HFFc6 (cell line): Measurements from ENCODE around the gene DNAH9. TPM values are rescaled to one million over a fixed set of nuclear protein-coding genes. Genes with fewer than 3 reads are reported as not detected.

Experiments
- DNase-seq: peaks from one replicate; pipeline ENCODE4 v3.0.0-alpha.2; 2018
- H3K27ac Mint-ChIP-seq: 2 replicates; pipeline ENCODE4 v1.8.0; 2020; ENCODE audit warnings: mild to moderate bottlenecking, mixed read lengths
- H3K27me3 Mint-ChIP-seq: 2 replicates; pipeline ENCODE4 v1.8.0; 2021; ENCODE audit warnings: mild to moderate bottlenecking, moderate library complexity, mixed read lengths; ENCODE audit not compliant: insufficient read depth
- H3K36me3 Mint-ChIP-seq: 2 replicates; pipeline ENCODE4 v1.8.0; 2021; ENCODE audit warnings: low read depth, mixed read lengths
- H3K4me1 Mint-ChIP-seq: 2 replicates; pipeline ENCODE4 v1.8.0; 2020; ENCODE audit warnings: low read depth, mixed read lengths
- H3K4me3 Mint-ChIP-seq: 2 replicates; pipeline ENCODE4 v1.8.0; 2020; ENCODE audit warnings: mild to moderate bottlenecking, moderate library complexity, mixed read lengths
- H3K9me3 Mint-ChIP-seq: 2 replicates; pipeline ENCODE4 v1.8.0; 2020; ENCODE audit warnings: mild to moderate bottlenecking, mixed read lengths
- total RNA-seq, 6 experiments: library from RNA; stranded (reverse); fragmentation: NEBNext Ultra II Directional; extraction: Animal tissue kit (Norgen Biotek cat#: 25700); gene quantifications; 2 replicates in 1 of 6; 3 replicates in 5 of 6; pipeline ENCODE4 v1.2.3, GENCODE V29; 2021
- TF ChIP-seq, protein P1 (sequence below): fragments of 200-600 bp; sonication (generic); IDR thresholded peaks from 2 replicates; pipeline ENCODE4 v1.5.0; 2021; ENCODE audit warnings: antibody characterized with exemption, mild to moderate bottlenecking

The DNAH9 gene
- total RNA-seq, 6 experiments from 2014 or later = not detected

DNA sequence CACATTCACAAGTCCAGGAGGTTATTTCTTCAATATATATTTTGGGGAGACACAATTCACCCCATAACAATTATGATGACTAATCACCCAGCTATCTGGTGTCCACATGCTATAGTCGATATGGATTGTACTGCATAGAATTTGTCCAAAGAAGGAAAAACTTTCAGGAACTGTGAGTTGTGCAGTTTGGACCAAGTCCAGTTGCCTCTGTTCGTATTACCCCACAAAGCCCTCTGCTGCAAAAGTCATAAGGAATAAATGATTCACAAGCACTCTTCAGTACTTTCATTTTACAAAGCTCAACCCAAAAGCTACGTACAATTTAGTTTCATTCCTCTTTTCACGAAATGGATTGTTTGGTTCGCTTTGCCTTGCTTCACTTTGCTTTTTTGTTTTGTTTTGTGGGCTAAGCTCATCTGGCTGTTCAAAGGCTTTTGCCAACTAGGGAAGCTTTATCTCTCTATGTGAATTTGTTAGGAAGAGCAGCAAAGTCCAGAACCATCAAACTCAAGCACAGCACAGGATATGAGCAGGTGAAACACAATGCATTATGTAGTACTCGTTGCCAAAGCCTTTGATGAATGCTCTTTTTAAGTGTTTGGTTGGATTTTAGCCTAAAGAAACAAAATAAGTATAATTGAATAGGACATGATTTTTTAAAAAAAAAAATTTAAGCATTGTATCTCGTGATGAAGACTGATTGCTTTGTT lies 300.4 kb downstream of the DNAH9 start:
- Mint-ChIP-seq H3K4me3 (peak overlapping the region; percentile 11; the same call in 1 of the 2 replicates), H3K4me1 (no peaks in the 10 kb centered on the region), H3K27me3 (no peaks in the 10 kb centered on the region), H3K36me3 (peaks cover 4% of the 10 kb centered on the region; the same call in 1 of the 2 replicates), H3K9me3 (peaks cover 30% of the 10 kb centered on the region), H3K27ac (no peak overlapping the region)
- no peak for DNase-seq
- TF ChIP-seq, protein P1, sequence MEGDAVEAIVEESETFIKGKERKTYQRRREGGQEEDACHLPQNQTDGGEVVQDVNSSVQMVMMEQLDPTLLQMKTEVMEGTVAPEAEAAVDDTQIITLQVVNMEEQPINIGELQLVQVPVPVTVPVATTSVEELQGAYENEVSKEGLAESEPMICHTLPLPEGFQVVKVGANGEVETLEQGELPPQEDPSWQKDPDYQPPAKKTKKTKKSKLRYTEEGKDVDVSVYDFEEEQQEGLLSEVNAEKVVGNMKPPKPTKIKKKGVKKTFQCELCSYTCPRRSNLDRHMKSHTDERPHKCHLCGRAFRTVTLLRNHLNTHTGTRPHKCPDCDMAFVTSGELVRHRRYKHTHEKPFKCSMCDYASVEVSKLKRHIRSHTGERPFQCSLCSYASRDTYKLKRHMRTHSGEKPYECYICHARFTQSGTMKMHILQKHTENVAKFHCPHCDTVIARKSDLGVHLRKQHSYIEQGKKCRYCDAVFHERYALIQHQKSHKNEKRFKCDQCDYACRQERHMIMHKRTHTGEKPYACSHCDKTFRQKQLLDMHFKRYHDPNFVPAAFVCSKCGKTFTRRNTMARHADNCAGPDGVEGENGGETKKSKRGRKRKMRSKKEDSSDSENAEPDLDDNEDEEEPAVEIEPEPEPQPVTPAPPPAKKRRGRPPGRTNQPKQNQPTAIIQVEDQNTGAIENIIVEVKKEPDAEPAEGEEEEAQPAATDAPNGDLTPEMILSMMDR = no peak

DNA sequence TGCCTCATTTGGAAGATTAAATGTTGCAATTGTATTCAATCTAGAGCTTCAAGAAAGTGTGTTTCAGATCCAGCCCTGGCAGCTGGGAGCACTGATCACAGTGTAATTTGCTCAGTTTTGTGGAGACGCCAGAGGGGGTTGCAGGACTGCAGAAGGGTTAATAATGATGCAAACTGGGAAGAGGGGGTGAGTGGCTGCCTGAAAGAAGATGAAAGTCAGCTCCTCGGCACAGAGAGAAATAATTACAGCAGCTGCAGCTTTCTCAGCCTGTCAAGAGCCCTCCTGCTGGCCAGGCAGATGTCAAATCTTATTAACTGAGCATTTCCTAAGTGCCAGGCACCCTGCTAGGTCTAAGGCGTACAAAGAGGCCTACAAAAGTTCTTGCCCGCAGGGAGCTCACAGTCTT lies 301.3 kb downstream of the DNAH9 start:
- DNase-seq = no peak
- Mint-ChIP-seq H3K4me3 (no peak overlapping the region), H3K4me1 (no peaks in the 10 kb centered on the region), H3K27ac (no peak overlapping the region), H3K27me3 (no peaks in the 10 kb centered on the region), H3K9me3 (peaks cover 36% of the 10 kb centered on the region), H3K36me3 (peaks cover 4% of the 10 kb centered on the region; the same call in 1 of the 2 replicates)
- TF ChIP-seq, protein P1 = no peak

DNA sequence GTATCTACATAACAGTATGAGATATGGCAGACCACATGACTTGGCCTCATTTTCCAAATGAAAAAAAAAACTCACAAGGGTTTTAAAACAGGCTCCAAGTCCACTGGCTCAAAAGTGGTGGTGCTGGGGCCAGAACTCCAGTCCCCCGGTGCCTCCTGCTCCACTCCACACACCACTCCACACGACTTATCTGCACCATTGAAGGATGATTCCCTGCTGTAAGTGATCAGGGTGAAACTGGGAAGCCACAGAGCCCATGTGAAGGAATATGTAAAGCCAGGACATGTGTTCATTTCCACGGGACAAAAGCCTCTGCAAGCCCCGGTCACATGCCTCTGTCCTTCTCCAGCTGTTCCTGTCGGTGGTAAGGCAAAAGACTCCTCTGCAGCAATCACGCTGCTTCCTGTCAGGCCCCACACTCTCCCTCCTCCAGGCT lies 301.8 kb downstream of the DNAH9 start:
- H3K36me3 Mint-ChIP-seq = peaks cover 4% of the 10 kb centered on the region; the same call in 1 of the 2 replicates
- no peak overlapping the region for H3K4me3 Mint-ChIP-seq
- H3K27me3 Mint-ChIP-seq = no peaks in the 10 kb centered on the region
- TF ChIP-seq, protein P1 = no peak
- H3K4me1 Mint-ChIP-seq = no peaks in the 10 kb centered on the region
- no peak for DNase-seq
- H3K9me3 Mint-ChIP-seq = peaks cover 40% of the 10 kb centered on the region
- H3K27ac Mint-ChIP-seq = no peak overlapping the region

DNA sequence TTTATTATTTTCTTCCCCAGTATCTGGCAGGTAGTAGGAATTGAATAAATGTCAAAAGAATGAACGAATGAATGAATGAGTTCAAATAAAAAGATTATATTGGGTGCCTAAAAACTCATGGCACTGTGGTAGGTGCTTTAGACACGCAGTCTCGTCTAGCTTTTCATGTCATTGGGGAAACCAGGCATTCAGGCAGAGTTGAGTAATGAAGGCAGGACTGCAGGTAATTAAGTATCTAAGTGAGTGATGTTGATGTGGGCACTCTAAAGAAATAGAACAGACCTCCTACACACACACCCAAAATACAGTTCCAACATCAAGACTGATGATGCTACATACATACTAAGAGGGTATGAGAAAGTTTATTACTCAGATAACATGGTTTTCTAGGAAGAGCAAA lies 302.4 kb downstream of the DNAH9 start:
- no peak overlapping the region for H3K27ac Mint-ChIP-seq
- H3K9me3 Mint-ChIP-seq = peaks cover 40% of the 10 kb centered on the region
- no peaks in the 10 kb centered on the region for H3K4me1 Mint-ChIP-seq
- TF ChIP-seq, protein P1 = no peak
- no peaks in the 10 kb centered on the region for H3K27me3 Mint-ChIP-seq
- H3K4me3 Mint-ChIP-seq = no peak overlapping the region
- peaks cover 4% of the 10 kb centered on the region; the same call in 1 of the 2 replicates for H3K36me3 Mint-ChIP-seq
- DNase-seq = no peak

DNA sequence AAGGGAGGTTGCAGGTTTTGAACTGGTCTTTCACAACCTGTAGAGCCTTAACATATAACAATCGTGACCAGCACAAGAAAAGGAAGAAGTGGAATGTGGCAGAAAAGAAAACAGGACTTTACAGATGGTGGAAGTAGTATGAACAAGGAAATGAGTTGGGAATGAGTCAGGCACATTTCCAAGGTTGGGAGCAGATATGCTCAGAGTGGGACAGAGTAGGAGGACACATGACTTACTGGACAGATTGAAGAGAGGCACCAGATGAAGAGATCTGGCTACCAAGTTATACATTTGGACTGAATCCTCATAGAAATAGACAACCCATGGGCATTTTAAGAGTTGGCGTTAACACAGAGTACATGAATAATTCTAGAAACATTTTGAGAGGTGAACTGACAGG lies 303.7 kb downstream of the DNAH9 start:
- TF ChIP-seq, protein P1 = no peak
- Mint-ChIP-seq H3K27me3 (no peaks in the 10 kb centered on the region), H3K27ac (no peak overlapping the region), H3K4me3 (no peak overlapping the region), H3K4me1 (no peaks in the 10 kb centered on the region), H3K9me3 (peaks cover 45% of the 10 kb centered on the region), H3K36me3 (peaks cover 4% of the 10 kb centered on the region; the same call in 1 of the 2 replicates)
- DNase-seq = no peak
